Activated CD4-positive, alpha-beta T cell treated with anti-CD3 and anti-CD28 coated beads, Interleukin-2, amount 50 U/mL, for 16 hours (primary cell): Measurements from ENCODE around the gene TRPV5.

ENCODE experiments used
- DNase-seq: peaks from one replicate; pipeline ENCODE4 v3.0.0-alpha.2; 2020

The TRPV5 gene

GRCh38 chr7:142908290-142908689 is 25.3 kb downstream of the TRPV5 start:
- DNase-seq: no peak

GRCh38 chr7:142906643-142907042 is 26.9 kb downstream of the TRPV5 start:
- no peak for DNase-seq

GRCh38 chr7:142905759-142906158 is 27.8 kb downstream of the TRPV5 start:
- DNase-seq: no peak

GRCh38 chr7:142904128-142904527 is 29.4 kb downstream of the TRPV5 start:
- DNase-seq: no peak

- DNase-seq: no peak
Observed at GRCh38 chr7:142901426-142902259, 31.9 kb downstream of the TRPV5 start.

GRCh38 chr7:142899661-142900060 is 33.9 kb downstream of the TRPV5 start:
- DNase-seq: no peak

- DNase-seq: no peak
Observed at GRCh38 chr7:142898377-142899170, 35.0 kb downstream of the TRPV5 start.

GRCh38 chr7:142897691-142898090 is 35.9 kb downstream of the TRPV5 start:
- no peak for DNase-seq

GRCh38 chr7:142896741-142897379 is 36.7 kb downstream of the TRPV5 start:
- no peak for DNase-seq

- DNase-seq: no peak
Observed at GRCh38 chr7:142896151-142896550, 37.4 kb downstream of the TRPV5 start.

- DNase-seq: no peak
Observed at GRCh38 chr7:142894985-142895593, 38.5 kb downstream of the TRPV5 start.

- DNase-seq: no peak
Observed at GRCh38 chr7:142894112-142894984, 39.2 kb downstream of the TRPV5 start.

GRCh38 chr7:142892951-142893350 is 40.6 kb downstream of the TRPV5 start:
- DNase-seq: no peak

GRCh38 chr7:142891490-142892082 is 42.0 kb downstream of the TRPV5 start:
- no peak for DNase-seq

- DNase-seq: no peak
Observed at GRCh38 chr7:142890874-142891485, 42.6 kb downstream of the TRPV5 start.

GRCh38 chr7:142889816-142890215 is 43.7 kb downstream of the TRPV5 start:
- DNase-seq: no peak

GRCh38 chr7:142887282-142888015 is 46.1 kb downstream of the TRPV5 start:
- DNase-seq: no peak

GRCh38 chr7:142886866-142887265 is 46.7 kb downstream of the TRPV5 start:
- no peak for DNase-seq

- DNase-seq: no peak
Observed at GRCh38 chr7:142885311-142886230, 48.0 kb downstream of the TRPV5 start, which contains the start of gene TRPV6. TSS of gene TRPV6 (minus strand) at chr7:142885745.
